Neuronal stem cell (in vitro differentiated cells): ENCODE results near the gene NFX1.

Source experiments
- DNase-seq: peaks from one replicate; pipeline ENCODE4 v3.0.0-alpha.2; 2013; ENCODE audit warnings: low spot score
- H2AFZ ChIP-seq: one replicate; pipeline ENCODE4 v1.6.1; 2013; ENCODE audit warnings: mild to moderate bottlenecking, low read length, inconsistent platforms
- H2AK5ac ChIP-seq: 2 replicates; pipeline ENCODE4 v1.6.1; 2013; ENCODE audit warnings: low read depth, mild to moderate bottlenecking, inconsistent platforms, low read length, moderate library complexity, mixed read lengths
- H2BK120ac ChIP-seq: 2 replicates; pipeline ENCODE4 v1.6.1; 2013; ENCODE audit warnings: low read depth, mild to moderate bottlenecking, inconsistent platforms, low read length, moderate library complexity, mixed read lengths
- H2BK12ac ChIP-seq: one replicate; pipeline ENCODE4 v1.6.1; 2013; ENCODE audit warnings: low read length, inconsistent platforms
- H2BK15ac ChIP-seq: 2 replicates; pipeline ENCODE4 v1.6.1; 2013; ENCODE audit warnings: mild to moderate bottlenecking, low read length, inconsistent platforms, mixed read lengths
- H2BK5ac ChIP-seq: one replicate; pipeline ENCODE4 v1.6.1; 2013; ENCODE audit warnings: inconsistent platforms, mild to moderate bottlenecking, low read length, moderate library complexity
- H3K14ac ChIP-seq: one replicate; pipeline ENCODE4 v1.6.1; 2013; ENCODE audit warnings: low read length, inconsistent platforms
- H3K18ac ChIP-seq: 2 replicates; pipeline ENCODE4 v1.6.1; 2013; ENCODE audit warnings: low read length, inconsistent platforms
- H3K23ac ChIP-seq: 2 replicates; pipeline ENCODE4 v1.6.1; 2013; ENCODE audit warnings: low read depth, mild to moderate bottlenecking, mixed read lengths, low read length, inconsistent platforms; ENCODE audit not compliant: poor library complexity
- H3K27ac ChIP-seq: replicated peaks from 3 replicates; pipeline ENCODE4 v1.5.1; 2013; ENCODE audit warnings: low read length, inconsistent platforms
- H3K27me3 ChIP-seq, 3 experiments: 2 replicates each; pipeline ENCODE4 v1.6.1; 2013; ENCODE audit warnings: low read length in 3 of 3, mild to moderate bottlenecking in 2 of 3, inconsistent platforms in 1 of 3, low read depth in 1 of 3, mixed read lengths in 1 of 3, moderate library complexity in 1 of 3; ENCODE audit not compliant: control insufficient read depth in 3 of 3, insufficient read depth in 3 of 3
- H3K36me3 ChIP-seq, 2 donors: replicated peaks in 1 of 2; 2 replicates each; pipeline ENCODE4 v1.6.1; 2013; ENCODE audit warnings: low read length in 2 of 2; ENCODE audit not compliant: control insufficient read depth in 2 of 2, insufficient read depth in 2 of 2
- H3K4ac ChIP-seq: 2 replicates; pipeline ENCODE4 v1.6.1; 2013; ENCODE audit warnings: inconsistent platforms, mild to moderate bottlenecking, low read length, moderate library complexity
- H3K4me1 ChIP-seq, 2 donors: 1 replicate in 1 of 2; 2 replicates in 1 of 2; pipeline ENCODE4 v1.6.1; 2013; ENCODE audit warnings: low read length in 2 of 2, low read depth in 1 of 2; ENCODE audit not compliant: control insufficient read depth in 2 of 2, insufficient read depth in 1 of 2
- H3K4me2 ChIP-seq: one replicate; pipeline ENCODE4 v1.6.1; 2013; ENCODE audit warnings: mild to moderate bottlenecking, low read length, inconsistent platforms; ENCODE audit not compliant: insufficient read depth, poor library complexity, severe bottlenecking
- H3K4me3 ChIP-seq, 2 donors: 2 replicates each; pipeline ENCODE4 v1.5.1; 2013; ENCODE audit warnings: low read length in 2 of 2, mild to moderate bottlenecking in 2 of 2, inconsistent platforms in 1 of 2, moderate library complexity in 1 of 2
- H3K79me1 ChIP-seq: one replicate; pipeline ENCODE4 v1.6.1; 2013; ENCODE audit warnings: low read depth, mild to moderate bottlenecking, inconsistent platforms, low read length, moderate library complexity
- H3K9ac ChIP-seq: one replicate; pipeline ENCODE4 v1.6.1; 2013; ENCODE audit warnings: mild to moderate bottlenecking, low read depth, low read length, inconsistent platforms; ENCODE audit not compliant: poor library complexity
- H3K9me3 ChIP-seq, 2 donors: replicated peaks in 1 of 2; 2 replicates each; pipeline versions ENCODE3 to v1.6.1; 2013; ENCODE audit warnings: low read length in 2 of 2, mild to moderate bottlenecking in 2 of 2, inconsistent platforms in 1 of 2, low read depth in 1 of 2, mixed read lengths in 1 of 2, moderate library complexity in 1 of 2; ENCODE audit not compliant: control insufficient read depth in 2 of 2, insufficient read depth in 1 of 2
- H4K8ac ChIP-seq: one replicate; pipeline ENCODE4 v1.6.1; 2013; ENCODE audit warnings: low read depth, mild to moderate bottlenecking, inconsistent platforms, low read length, moderate library complexity
- H4K91ac ChIP-seq: one replicate; pipeline ENCODE4 v1.6.1; 2013; ENCODE audit warnings: low read length, low read depth, mild to moderate bottlenecking, inconsistent platforms; ENCODE audit not compliant: poor library complexity
- WGBS, 2 donors: extraction: QIAGEN DNeasy Blood & Tissue Kit; methylation state at CpG; one replicate each; pipeline ENCODE4 v1.1.7; 2013; ENCODE audit warnings: missing lambda C conversion rate in 2 of 2, mixed read lengths in 1 of 2; ENCODE audit not compliant: insufficient read length in 2 of 2, insufficient replicate concordance in 1 of 2; ENCODE audit errors: extremely low coverage in 2 of 2; 5-methylcytosine and 5-hydroxymethylcytosine counted together

Gene NFX1

DNA sequence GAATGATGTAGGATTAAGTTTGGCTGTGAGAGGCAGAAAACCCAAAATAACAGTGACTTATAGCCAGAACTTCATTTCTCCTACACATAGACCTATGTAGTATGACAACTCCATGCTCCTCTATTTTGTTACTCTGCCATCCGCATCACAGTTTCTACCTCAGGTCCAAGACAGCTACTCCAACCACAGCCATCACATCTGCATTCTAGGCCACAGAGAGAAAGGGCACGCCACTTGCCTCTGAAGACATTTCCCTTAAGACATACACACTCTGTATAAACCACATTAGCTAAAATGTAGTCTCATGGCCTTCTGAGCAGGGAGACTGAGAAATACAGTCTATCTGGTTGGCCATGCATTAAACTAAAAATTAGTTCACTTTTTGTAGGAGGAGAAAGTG, 40.3 kb upstream of the NFX1 start:
- Histone ChIP-seq H3K18ac (no peak overlapping the region), H2BK12ac (no peak overlapping the region), H3K4me2 (no peak overlapping the region), H2AK5ac (no peak overlapping the region), H4K91ac (no peak overlapping the region), H3K14ac (no peak overlapping the region), H2AFZ (no peak overlapping the region), H2BK5ac (no peak overlapping the region), H3K9me3 (no peaks in the 10 kb centered on the region), H3K4me1 (no peaks in the 10 kb centered on the region), H3K27ac (no peak overlapping the region), H2BK120ac (no peak overlapping the region), H3K23ac (no peak overlapping the region), H3K36me3 (peaks cover 10 to 53% of the 10 kb centered on the region in 2 donors), H3K4ac (no peak overlapping the region), H3K79me1 (no peaks in the 10 kb centered on the region), H3K4me3 (no peak overlapping the region), H4K8ac (no peak overlapping the region), H2BK15ac (no peak overlapping the region), H3K9ac (no peak overlapping the region), H3K27me3 (no peaks in the 10 kb centered on the region)
- no CpG with 5 or more reads among the region's 2 CpGs for WGBS, 2 donors
- DNase-seq: no peak

DNA sequence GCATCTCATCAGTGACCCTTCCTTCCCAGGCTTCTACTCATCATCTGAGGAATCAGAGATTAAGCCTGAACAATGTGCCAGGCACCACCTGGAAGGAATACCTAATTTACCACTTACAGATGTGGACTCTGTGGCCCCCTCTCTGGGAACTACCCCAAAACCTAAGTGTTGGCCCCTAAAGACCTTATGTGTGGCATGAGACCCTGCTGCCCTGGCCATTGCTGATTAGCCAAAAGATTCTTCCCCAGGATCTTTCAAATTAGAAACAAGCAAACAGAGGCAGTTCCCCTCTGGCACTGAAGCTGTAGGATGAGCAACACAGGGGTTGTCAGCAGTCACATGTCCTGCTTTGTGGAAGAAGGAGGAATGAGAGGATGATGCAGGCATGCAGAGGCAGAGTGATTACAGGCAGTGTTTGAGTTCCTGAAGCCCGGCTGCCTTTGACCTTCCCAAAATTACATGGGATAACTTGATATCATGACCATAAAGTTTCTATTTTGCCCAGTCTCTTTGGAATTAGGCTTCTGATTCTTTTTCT, 39.8 kb upstream of the NFX1 start:
- no peak overlapping the region for H4K8ac ChIP-seq
- no peak overlapping the region for H3K18ac ChIP-seq
- H2AK5ac ChIP-seq: no peak overlapping the region
- no peak overlapping the region for H3K14ac ChIP-seq
- no peak overlapping the region for H2BK15ac ChIP-seq
- H2BK12ac ChIP-seq: no peak overlapping the region
- no peak overlapping the region for H2BK5ac ChIP-seq
- no peaks in the 10 kb centered on the region for H3K27me3 ChIP-seq
- no peak overlapping the region for H3K9ac ChIP-seq
- H3K9me3 ChIP-seq: no peaks in the 10 kb centered on the region
- no peaks in the 10 kb centered on the region for H3K4me1 ChIP-seq
- no peaks in the 10 kb centered on the region for H3K79me1 ChIP-seq
- no peak overlapping the region for H3K23ac ChIP-seq
- WGBS, 2 donors: no CpG with 5 or more reads among the region's 1 CpG
- H3K4ac ChIP-seq: no peak overlapping the region
- no peak overlapping the region for H2BK120ac ChIP-seq
- H3K27ac ChIP-seq: no peak overlapping the region
- peaks cover 16 to 58% of the 10 kb centered on the region in 2 donors for H3K36me3 ChIP-seq
- H4K91ac ChIP-seq: no peak overlapping the region
- H2AFZ ChIP-seq: no peak overlapping the region
- H3K4me3 ChIP-seq: no peak overlapping the region
- no peak overlapping the region for H3K4me2 ChIP-seq
- no peak for DNase-seq

DNA sequence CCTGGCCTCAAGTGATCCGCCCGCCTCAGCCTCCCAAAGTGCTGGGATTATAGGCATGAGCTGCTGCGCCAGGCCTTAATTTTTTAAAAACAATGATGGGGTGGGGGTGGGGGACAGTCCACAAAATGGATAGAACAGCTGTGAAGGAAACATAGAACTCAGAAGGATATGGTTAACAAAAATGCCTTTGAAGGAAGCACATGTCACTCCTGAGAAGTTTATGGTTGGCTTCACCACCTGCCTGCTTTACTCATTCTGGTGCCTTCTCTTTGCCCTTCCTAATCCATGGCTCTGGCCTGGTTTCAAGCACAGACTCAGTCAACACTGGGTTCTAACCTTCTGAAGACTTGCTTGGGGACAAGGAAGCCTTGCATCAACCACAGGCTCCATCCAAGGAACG, 36.1 kb upstream of the NFX1 start:
- Histone ChIP-seq H2BK5ac (no peak overlapping the region), H3K23ac (no peak overlapping the region), H2AFZ (no peak overlapping the region), H3K9me3 (no peaks in the 10 kb centered on the region), H3K4me3 (no peak overlapping the region), H3K18ac (no peak overlapping the region), H3K27ac (no peak overlapping the region), H2BK120ac (no peak overlapping the region), H3K4me2 (no peak overlapping the region), H4K91ac (no peak overlapping the region), H2BK15ac (no peak overlapping the region), H3K9ac (no peak overlapping the region), H3K14ac (no peak overlapping the region), H3K27me3 (no peaks in the 10 kb centered on the region), H2AK5ac (no peak overlapping the region), H4K8ac (no peak overlapping the region), H3K4me1 (no peaks in the 10 kb centered on the region), H3K4ac (no peak overlapping the region), H3K36me3 (peaks cover 37 to 83% of the 10 kb centered on the region in 2 donors), H3K79me1 (no peaks in the 10 kb centered on the region), H2BK12ac (no peak overlapping the region)
- no peak for DNase-seq
- WGBS, 2 donors: no CpG with 5 or more reads among the region's 4 CpGs

DNA sequence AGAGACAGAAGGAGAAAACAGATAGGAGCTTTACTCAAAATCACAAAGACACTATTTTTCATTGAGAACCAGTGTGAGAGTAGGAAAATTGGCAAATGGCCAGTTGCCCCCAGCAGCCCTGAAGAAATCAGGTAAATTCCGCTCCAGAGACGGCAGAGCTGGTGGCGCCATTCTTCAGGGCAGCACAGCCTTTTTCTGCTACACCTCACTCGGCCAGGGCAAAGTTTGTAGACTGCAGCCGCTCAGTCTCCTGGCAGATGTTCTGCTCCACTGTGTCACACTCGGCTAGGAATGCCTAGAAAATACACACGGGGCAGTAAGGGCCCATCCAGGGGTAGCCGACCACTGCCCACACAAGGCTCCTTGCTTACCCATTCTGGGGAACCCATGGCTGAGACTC, 35.3 kb upstream of the NFX1 start:
- no peak overlapping the region for H2AK5ac ChIP-seq
- no peak overlapping the region for H3K14ac ChIP-seq
- H2AFZ ChIP-seq: no peak overlapping the region
- H2BK15ac ChIP-seq: no peak overlapping the region
- H3K9me3 ChIP-seq: no peaks in the 10 kb centered on the region
- H3K9ac ChIP-seq: no peak overlapping the region
- no peaks in the 10 kb centered on the region for H3K79me1 ChIP-seq
- no peaks in the 10 kb centered on the region for H3K27me3 ChIP-seq
- no peak overlapping the region for H3K27ac ChIP-seq
- no peak overlapping the region for H2BK120ac ChIP-seq
- H3K4ac ChIP-seq: no peak overlapping the region
- H4K8ac ChIP-seq: no peak overlapping the region
- H3K18ac ChIP-seq: no peak overlapping the region
- no peak overlapping the region for H4K91ac ChIP-seq
- no peak overlapping the region for H2BK5ac ChIP-seq
- H3K36me3 ChIP-seq: peaks cover 40 to 86% of the 10 kb centered on the region in 2 donors
- no CpG with 5 or more reads among the region's 8 CpGs for WGBS, 2 donors
- no peak overlapping the region for H3K4me3 ChIP-seq
- H3K4me1 ChIP-seq: no peaks in the 10 kb centered on the region
- no peak overlapping the region for H2BK12ac ChIP-seq
- H3K23ac ChIP-seq: no peak overlapping the region
- no peak overlapping the region for H3K4me2 ChIP-seq
- DNase-seq: no peak
